ENCODE measurements around the gene SF3B2.
"Not testable (repeated sequence)": the region's sequence is repeated elsewhere in the genome, so short reads cannot be mapped to it uniquely, and the experiment has no call there.

SF3B2 gene

GRCh38 chr11:66020212-66020611, 32.0 kb upstream of the SF3B2 start:
- H3K36me3 ChIP-seq (ENCODE audit: insufficient read depth, low read length), result no peaks in the 10 kb centered on the region
- peak overlapping the region; percentile 8 for H3K9ac ChIP-seq (ENCODE audit: low read depth, low read length)
- no peaks in the 10 kb centered on the region for H3K27me3 ChIP-seq (ENCODE audit: control insufficient read depth, insufficient read depth, low read length)
- H3K9me3 ChIP-seq (replicated peaks; ENCODE audit: low read length), result no peaks in the 10 kb centered on the region
- peaks cover 48% of the 10 kb centered on the region for H3K4me1 ChIP-seq (ENCODE audit: control insufficient read depth, insufficient read depth, low read length)
- no peak overlapping the region for H3K4me3 ChIP-seq (ENCODE audit: low read length)
- H3K4me2 ChIP-seq (ENCODE audit: low read length), result peak overlapping the region; percentile 40

DNA sequence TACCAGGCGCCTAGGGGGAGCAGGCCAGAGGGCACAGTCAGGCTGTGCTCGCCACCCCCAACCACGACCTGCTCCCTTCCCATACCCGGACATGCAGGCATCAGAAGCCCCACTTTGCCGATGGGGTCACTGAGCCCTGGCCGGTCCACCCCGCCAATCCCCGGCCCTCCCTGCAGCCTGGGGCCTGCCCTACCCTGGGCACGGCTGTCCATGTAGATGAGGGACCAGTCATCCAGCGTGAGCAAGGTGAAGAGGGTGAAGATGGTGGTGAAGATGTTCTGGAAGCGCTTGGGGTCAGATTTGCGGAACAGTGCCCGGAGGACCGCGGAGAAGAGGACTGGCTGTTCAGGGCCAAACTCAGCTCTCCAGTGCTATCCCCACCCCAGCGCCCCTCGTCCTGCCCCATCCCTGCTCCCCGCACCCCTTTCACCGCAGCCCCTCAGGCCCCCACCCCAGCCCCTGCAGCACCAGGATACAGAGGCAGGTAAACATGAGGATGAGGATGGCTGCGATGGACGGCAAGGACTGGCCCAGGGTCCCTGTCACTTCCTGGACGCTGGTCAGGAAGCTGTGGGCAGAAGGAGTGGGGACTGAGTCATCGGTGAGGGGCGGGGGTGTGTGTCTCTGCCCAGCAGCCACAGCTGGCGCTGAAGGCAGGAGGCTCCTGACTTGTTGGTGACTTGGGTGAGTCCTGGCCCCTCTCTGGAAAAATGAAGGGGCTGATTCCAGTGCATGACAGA, 31.4 kb upstream of the SF3B2 start:
- Histone ChIP-seq H3K36me3 (ENCODE audit: insufficient read depth, low read length) (no peaks in the 10 kb centered on the region), H3K27me3 (ENCODE audit: control insufficient read depth, insufficient read depth, low read length) (no peaks in the 10 kb centered on the region), H3K4me3 (ENCODE audit: low read length) (peak overlapping the region; percentile 41), H3K4me1 (ENCODE audit: control insufficient read depth, insufficient read depth, low read length) (peaks cover 43% of the 10 kb centered on the region), H3K9me3 (replicated peaks; ENCODE audit: low read length) (no peaks in the 10 kb centered on the region), H3K4me2 (ENCODE audit: low read length) (peak overlapping the region; percentile 70), H3K9ac (ENCODE audit: low read depth, low read length) (peak overlapping the region; percentile 56)

- H3K4me3 ChIP-seq (ENCODE audit: low read length), result peak overlapping the region; percentile 63
- H3K4me2 ChIP-seq (ENCODE audit: low read length), result peak overlapping the region; percentile 84
- H3K4me1 ChIP-seq (ENCODE audit: control insufficient read depth, insufficient read depth, low read length), result peaks cover 29% of the 10 kb centered on the region
- no peaks in the 10 kb centered on the region for H3K27me3 ChIP-seq (ENCODE audit: control insufficient read depth, insufficient read depth, low read length)
- H3K36me3 ChIP-seq (ENCODE audit: insufficient read depth, low read length), result no peaks in the 10 kb centered on the region
- H3K9me3 ChIP-seq (replicated peaks; ENCODE audit: low read length), result no peaks in the 10 kb centered on the region
- peak overlapping the region; percentile 79 for H3K9ac ChIP-seq (ENCODE audit: low read depth, low read length)
Observed at GRCh38 chr11:66022401-66023185, 29.6 kb upstream of the SF3B2 start.

DNA sequence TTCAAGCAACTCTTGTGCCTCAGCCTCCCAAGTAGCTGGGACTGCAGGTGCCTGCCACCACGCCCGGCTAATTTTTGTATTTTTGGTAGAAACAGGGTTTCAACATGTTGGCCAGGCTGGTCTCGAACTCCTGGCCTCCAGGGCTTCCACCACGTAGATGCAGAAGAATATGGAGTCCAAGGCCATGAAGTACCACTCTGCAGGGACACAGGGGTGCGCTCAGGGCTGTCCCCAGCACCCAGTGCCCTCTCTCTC, 29.1 kb upstream of the SF3B2 start:
- not testable (repeated sequence) for H3K27me3 ChIP-seq (ENCODE audit: control insufficient read depth, insufficient read depth, low read length); H3K4me3 ChIP-seq (ENCODE audit: low read length); H3K9ac ChIP-seq (ENCODE audit: low read depth, low read length); H3K36me3 ChIP-seq (ENCODE audit: insufficient read depth, low read length); H3K9me3 ChIP-seq (replicated peaks; ENCODE audit: low read length)
- peaks cover 29% of the 10 kb centered on the region for H3K4me1 ChIP-seq (ENCODE audit: control insufficient read depth, insufficient read depth, low read length)
- peak overlapping the region; percentile 84 for H3K4me2 ChIP-seq (ENCODE audit: low read length)

GRCh38 chr11:66026017-66026529, 26.1 kb upstream of the SF3B2 start, which contains the start of gene CATSPER1:
TSS of gene CATSPER1 (minus strand) at chr11:66026479. CDS start at chr11:66026379, 100 bp downstream.
- Histone ChIP-seq H3K36me3 (ENCODE audit: insufficient read depth, low read length) (no peaks in the 10 kb centered on the region), H3K4me3 (ENCODE audit: low read length) (no peak within 1 kb of the TSS), H3K9me3 (replicated peaks; ENCODE audit: low read length) (no peaks in the 10 kb centered on the region), H3K9ac (ENCODE audit: low read depth, low read length) (no peak within 1 kb of the TSS), H3K4me2 (ENCODE audit: low read length) (no peak within 1 kb of the TSS), H3K4me1 (ENCODE audit: control insufficient read depth, insufficient read depth, low read length) (peaks cover 17% of the 10 kb centered on the region), H3K27me3 (ENCODE audit: control insufficient read depth, insufficient read depth, low read length) (no peaks in the 10 kb centered on the region)

DNA sequence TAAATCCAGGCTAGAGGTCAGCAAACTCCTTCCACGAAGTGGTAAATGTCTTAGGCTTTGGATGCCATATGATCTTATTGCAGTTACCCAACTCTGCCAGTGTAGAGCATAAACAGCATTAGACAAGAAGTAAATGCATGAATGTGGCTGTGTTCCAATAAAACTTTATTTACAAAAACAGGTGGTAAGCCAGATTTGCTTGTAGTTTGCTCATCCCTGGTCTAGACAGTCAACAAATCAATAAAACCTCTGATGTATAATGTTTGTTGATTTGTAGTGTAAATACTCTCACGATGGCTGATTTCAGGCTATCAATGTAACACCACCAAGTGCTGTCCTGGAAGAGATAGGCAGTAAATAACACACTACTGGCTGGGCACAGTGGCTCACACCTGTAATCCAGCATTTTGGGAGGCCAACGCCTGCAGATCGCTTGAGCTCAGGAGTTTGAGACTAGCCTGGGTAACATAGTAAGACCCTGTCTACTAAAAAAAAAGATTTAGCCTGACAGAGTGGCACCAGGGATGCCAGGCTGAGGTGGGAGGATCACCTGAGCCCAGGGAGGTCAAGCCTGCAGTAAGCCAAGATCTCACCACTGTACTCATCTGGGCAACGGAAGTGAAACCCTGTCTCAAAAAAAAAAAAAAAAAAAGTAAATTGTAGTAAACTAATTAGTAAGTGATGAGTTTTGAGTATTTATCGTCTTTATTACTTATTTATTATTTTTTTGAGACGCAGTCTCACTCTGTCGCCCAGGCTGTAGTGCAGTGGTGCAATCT, 19.0 kb upstream of the SF3B2 start:
- Histone ChIP-seq H3K27me3 (ENCODE audit: control insufficient read depth, insufficient read depth, low read length) (no peaks in the 10 kb centered on the region), H3K36me3 (ENCODE audit: insufficient read depth, low read length) (no peaks in the 10 kb centered on the region), H3K4me1 (ENCODE audit: control insufficient read depth, insufficient read depth, low read length) (no peaks in the 10 kb centered on the region), H3K4me2 (ENCODE audit: low read length) (no peak overlapping the region), H3K4me3 (ENCODE audit: low read length) (no peak overlapping the region), H3K9me3 (replicated peaks; ENCODE audit: low read length) (no peaks in the 10 kb centered on the region), H3K9ac (ENCODE audit: low read depth, low read length) (no peak overlapping the region)

GRCh38 chr11:66035653-66036333, 16.4 kb upstream of the SF3B2 start:
- Histone ChIP-seq H3K4me1 (ENCODE audit: control insufficient read depth, insufficient read depth, low read length) (no peaks in the 10 kb centered on the region), H3K27me3 (ENCODE audit: control insufficient read depth, insufficient read depth, low read length) (no peaks in the 10 kb centered on the region), H3K9me3 (replicated peaks; ENCODE audit: low read length) (no peaks in the 10 kb centered on the region), H3K4me2 (ENCODE audit: low read length) (no peak overlapping the region), H3K36me3 (ENCODE audit: insufficient read depth, low read length) (no peaks in the 10 kb centered on the region), H3K9ac (ENCODE audit: low read depth, low read length) (no peak overlapping the region), H3K4me3 (ENCODE audit: low read length) (no peak overlapping the region)

DNA sequence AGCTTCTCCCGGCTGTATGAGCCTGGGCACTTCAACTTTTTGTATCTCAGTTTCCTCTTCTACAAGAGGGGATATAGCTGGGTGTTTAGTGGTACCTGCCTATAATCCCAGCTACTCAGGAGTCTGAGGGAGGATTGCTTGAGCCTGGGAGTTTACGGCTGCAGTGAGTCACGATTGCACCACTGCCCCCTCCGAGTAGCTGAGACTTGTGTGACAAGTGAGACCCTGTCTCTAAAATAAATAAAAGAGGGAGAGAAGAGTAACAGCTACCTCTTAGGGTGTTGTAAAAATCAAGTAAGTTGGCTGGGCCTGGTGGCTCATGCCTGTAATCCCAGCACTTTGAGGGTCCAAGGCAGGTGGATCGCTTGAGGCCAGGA, 15.8 kb upstream of the SF3B2 start:
- no peaks in the 10 kb centered on the region for H3K4me1 ChIP-seq (ENCODE audit: control insufficient read depth, insufficient read depth, low read length)

DNA sequence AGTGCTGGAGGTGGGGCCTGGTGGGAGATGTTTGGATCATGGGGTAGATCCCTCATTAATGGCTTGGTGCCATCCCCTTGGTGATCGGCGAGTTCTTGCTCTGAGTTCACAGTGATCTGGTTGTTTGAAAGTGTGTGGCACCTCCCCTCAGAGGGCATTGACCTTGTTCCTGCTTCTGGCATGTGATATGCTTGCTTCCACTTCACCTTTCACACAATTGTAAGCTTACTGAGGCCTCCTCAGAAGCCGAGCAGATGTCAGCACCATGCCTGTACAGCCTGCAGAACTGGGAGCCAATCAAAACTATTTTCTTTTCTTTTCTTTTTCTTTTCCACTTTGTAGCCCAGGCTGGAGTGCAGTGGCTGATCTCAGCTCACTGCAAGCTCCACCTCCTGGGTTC, 14.8 kb upstream of the SF3B2 start:
- H3K4me3 ChIP-seq (ENCODE audit: low read length), result no peak overlapping the region
- H3K9me3 ChIP-seq (replicated peaks; ENCODE audit: low read length), result no peaks in the 10 kb centered on the region
- H3K9ac ChIP-seq (ENCODE audit: low read depth, low read length), result no peak overlapping the region
- no peaks in the 10 kb centered on the region for H3K36me3 ChIP-seq (ENCODE audit: insufficient read depth, low read length)
- no peaks in the 10 kb centered on the region for H3K4me1 ChIP-seq (ENCODE audit: control insufficient read depth, insufficient read depth, low read length)
- H3K4me2 ChIP-seq (ENCODE audit: low read length), result no peak overlapping the region
- no peaks in the 10 kb centered on the region for H3K27me3 ChIP-seq (ENCODE audit: control insufficient read depth, insufficient read depth, low read length)

More for the DNA sequence above, 15.8 kb upstream of the SF3B2 start:
- Histone ChIP-seq H3K9ac (ENCODE audit: low read depth, low read length) (no peak overlapping the region), H3K4me3 (ENCODE audit: low read length) (no peak overlapping the region), H3K36me3 (ENCODE audit: insufficient read depth, low read length) (no peaks in the 10 kb centered on the region), H3K27me3 (ENCODE audit: control insufficient read depth, insufficient read depth, low read length) (no peaks in the 10 kb centered on the region), H3K4me2 (ENCODE audit: low read length) (no peak overlapping the region), H3K9me3 (replicated peaks; ENCODE audit: low read length) (no peaks in the 10 kb centered on the region)

DNA sequence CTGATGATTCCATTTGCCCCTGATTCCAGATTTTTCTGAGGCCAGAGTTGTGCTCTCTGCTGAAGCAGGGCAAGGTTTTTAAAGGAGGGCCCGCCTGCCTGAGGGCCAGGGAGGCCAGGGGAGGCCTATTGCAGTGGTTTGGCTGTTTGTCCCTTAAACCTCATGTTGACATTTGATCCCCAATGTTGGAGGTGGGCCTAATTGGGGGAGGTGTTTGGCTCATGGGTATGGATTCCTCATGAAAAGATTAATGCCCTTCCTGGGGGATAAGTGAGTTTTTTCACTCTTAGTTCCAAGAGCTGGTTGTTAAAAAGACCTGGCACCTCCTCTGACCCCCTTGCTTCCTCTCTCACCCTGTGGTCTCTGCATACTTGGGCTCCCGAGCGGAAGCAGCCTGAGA, 12.4 kb upstream of the SF3B2 start:
- Histone ChIP-seq H3K9ac (ENCODE audit: low read depth, low read length) (no peak overlapping the region), H3K9me3 (replicated peaks; ENCODE audit: low read length) (no peaks in the 10 kb centered on the region), H3K4me3 (ENCODE audit: low read length) (no peak overlapping the region), H3K36me3 (ENCODE audit: insufficient read depth, low read length) (no peaks in the 10 kb centered on the region), H3K4me2 (ENCODE audit: low read length) (no peak overlapping the region), H3K4me1 (ENCODE audit: control insufficient read depth, insufficient read depth, low read length) (peaks cover under 1% of the 10 kb centered on the region), H3K27me3 (ENCODE audit: control insufficient read depth, insufficient read depth, low read length) (no peaks in the 10 kb centered on the region)
